Keratinocyte (primary cell): ENCODE data around the gene MSRB2.

Source experiments
- CTCF ChIP-seq, 3 experiments: IDR thresholded peaks in 1 of 3; conservative IDR thresholded peaks in 1 of 3; optimal IDR thresholded peaks in 1 of 3; 2 replicates in 2 of 3; 3 replicates in 1 of 3; pipeline versions ENCODE3 to v1.5.1; 2011; ENCODE audit warnings: low read length in 3 of 3, mild to moderate bottlenecking in 3 of 3, moderate library complexity in 2 of 3, control low read depth in 1 of 3, inconsistent platforms in 1 of 3; ENCODE audit not compliant: insufficient read depth in 2 of 3; ENCODE audit errors: extremely low read depth in 1 of 3
- EZH2 ChIP-seq: IDR thresholded peaks from one replicate; pipeline ENCODE4 v1.6.1; 2012; ENCODE audit warnings: inconsistent platforms, mild to moderate bottlenecking, low read length, moderate library complexity

GRCh38 chr10:23094786-23095403 lies 484 bp upstream of the MSRB2 start:
- no peak for TF ChIP-seq CTCF (optimal IDR thresholded peaks at IDR 0.05 in 1 of 3, IDR thresholded peaks at IDR 0.05 in 1 of 3, conservative IDR thresholded peaks at IDR 0.05 in 1 of 3; ENCODE audit: extremely low read depth in 1 of 3, insufficient read depth in 2 of 3, low read length in 3 of 3)
- no peak for TF ChIP-seq EZH2
